ENCODE data around the gene CIZ1.

DNA sequence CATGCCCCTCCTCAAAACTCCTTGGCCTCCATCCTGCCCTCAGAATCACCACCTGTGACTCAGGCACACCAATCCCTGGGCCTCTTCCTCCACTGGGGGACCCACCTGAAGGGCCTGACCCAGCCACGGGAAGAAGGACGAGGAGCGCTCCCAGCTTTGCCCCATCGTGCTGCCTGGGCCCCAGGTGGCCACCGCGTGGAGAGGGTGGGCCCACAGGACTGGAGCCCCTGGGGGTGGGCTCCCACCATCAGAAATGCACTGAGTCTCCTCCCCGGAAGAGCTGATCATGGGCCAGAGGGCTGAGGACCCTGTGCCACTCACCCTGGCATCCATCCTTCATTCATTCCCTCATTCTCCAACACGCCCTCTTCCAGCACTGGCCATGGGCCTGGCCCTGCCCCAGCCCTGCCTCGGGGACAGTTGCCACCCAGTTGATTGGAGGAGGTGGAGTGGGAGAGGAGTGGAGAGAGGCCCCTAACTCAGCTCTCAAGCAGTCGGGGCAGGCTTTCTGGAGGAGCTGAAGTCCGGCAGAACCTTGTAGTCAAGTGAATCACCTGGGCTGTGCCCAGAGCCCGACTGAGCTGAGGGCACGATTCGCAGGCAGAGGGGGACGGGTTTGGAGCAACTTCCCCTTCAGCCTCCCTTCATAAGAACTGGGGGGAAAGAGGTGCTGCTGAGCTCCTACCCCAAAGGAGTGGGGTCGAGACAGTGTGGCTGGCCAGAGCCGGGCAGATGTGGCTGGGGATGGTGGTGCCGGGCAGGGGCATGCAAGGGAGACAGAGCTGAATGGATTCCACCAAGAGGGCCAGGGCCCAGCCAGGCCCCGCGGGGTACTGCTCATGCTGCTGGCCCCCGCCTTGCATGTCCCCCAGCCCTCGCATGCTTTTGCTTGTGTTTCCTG is 41.4 kb upstream of the CIZ1 start:
- TF ChIP-seq, protein P1, sequence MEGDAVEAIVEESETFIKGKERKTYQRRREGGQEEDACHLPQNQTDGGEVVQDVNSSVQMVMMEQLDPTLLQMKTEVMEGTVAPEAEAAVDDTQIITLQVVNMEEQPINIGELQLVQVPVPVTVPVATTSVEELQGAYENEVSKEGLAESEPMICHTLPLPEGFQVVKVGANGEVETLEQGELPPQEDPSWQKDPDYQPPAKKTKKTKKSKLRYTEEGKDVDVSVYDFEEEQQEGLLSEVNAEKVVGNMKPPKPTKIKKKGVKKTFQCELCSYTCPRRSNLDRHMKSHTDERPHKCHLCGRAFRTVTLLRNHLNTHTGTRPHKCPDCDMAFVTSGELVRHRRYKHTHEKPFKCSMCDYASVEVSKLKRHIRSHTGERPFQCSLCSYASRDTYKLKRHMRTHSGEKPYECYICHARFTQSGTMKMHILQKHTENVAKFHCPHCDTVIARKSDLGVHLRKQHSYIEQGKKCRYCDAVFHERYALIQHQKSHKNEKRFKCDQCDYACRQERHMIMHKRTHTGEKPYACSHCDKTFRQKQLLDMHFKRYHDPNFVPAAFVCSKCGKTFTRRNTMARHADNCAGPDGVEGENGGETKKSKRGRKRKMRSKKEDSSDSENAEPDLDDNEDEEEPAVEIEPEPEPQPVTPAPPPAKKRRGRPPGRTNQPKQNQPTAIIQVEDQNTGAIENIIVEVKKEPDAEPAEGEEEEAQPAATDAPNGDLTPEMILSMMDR (IDR thresholded peaks at IDR 0.05) = no peak
- TF ChIP-seq POLR2AphosphoS5 (IDR thresholded peaks at IDR 0.05; ENCODE audit: insufficient read depth in 1 of 2, low read depth in 1 of 2) (peak in 1 of 2 donors; percentile 5), POLR2A (IDR thresholded peaks at IDR 0.05) (no peak)

All from vagina (tissue), 2 donors.